GM18867 (cell line): ENCODE measurements around the gene NUP37.
A peak's percentile ranks its signal among the peaks of the same experiment; 100 is the strongest.
"Not testable (repeated sequence)": the region's sequence is repeated elsewhere in the genome, so short reads cannot be mapped to it uniquely, and the experiment has no call there.

Experiments used
- ATAC-seq: cut with Tn5 transposase; IDR thresholded peaks from one replicate; pipeline ENCODE4 v1.9.1; 2021; ENCODE audit warnings: mild to moderate bottlenecking, moderate library complexity; ENCODE audit not compliant: unreplicated experiment

Gene NUP37

GRCh38 chr12:102119674-102120563 is at the start of gene NUP37, which contains the start of gene PARPBP:
Gene NUP37, minus strand, starts transcription at chr12:102120114. Its CDS starts 1,596 bp downstream, at chr12:102118518.
Gene PARPBP, plus strand, starts transcription at chr12:102120183. Its CDS starts 3,706 bp downstream, at chr12:102123889.
- ATAC-seq = peak; percentile 97

- ATAC-seq = peak; percentile 79
These were observed 48.1 kb upstream of the NUP37 start for GRCh38 chr12:102167821-102168604.

GRCh38 chr12:102163383-102163782 is 43.5 kb upstream of the NUP37 start:
- no peak for ATAC-seq

- ATAC-seq = not testable (repeated sequence)
These were observed 35.3 kb upstream of the NUP37 start for GRCh38 chr12:102155206-102155605.

- ATAC-seq = not testable (repeated sequence)
These were observed 27.2 kb upstream of the NUP37 start for GRCh38 chr12:102147062-102147587.

- ATAC-seq = no peak
These were observed 24.3 kb upstream of the NUP37 start for GRCh38 chr12:102144221-102144620.

- not testable (repeated sequence) for ATAC-seq
These were observed 23.0 kb upstream of the NUP37 start for GRCh38 chr12:102142866-102143373.

- not testable (repeated sequence) for ATAC-seq
These were observed 17.7 kb upstream of the NUP37 start for GRCh38 chr12:102137619-102138018.

GRCh38 chr12:102131442-102131841 is 11.5 kb upstream of the NUP37 start:
- not testable (repeated sequence) for ATAC-seq

GRCh38 chr12:102130720-102131119 is 10.8 kb upstream of the NUP37 start:
- ATAC-seq = not testable (repeated sequence)

- not testable (repeated sequence) for ATAC-seq
These were observed 1.4 kb upstream of the NUP37 start for GRCh38 chr12:102121328-102121727.

- no peak for ATAC-seq
These were observed 972 bp upstream of the NUP37 start for GRCh38 chr12:102120886-102121285.

GRCh38 chr12:102120564-102120873 is 605 bp upstream of the NUP37 start:
- ATAC-seq = no peak

GRCh38 chr12:102118874-102119273 is 1.0 kb downstream of the NUP37 start:
- ATAC-seq = no peak

GRCh38 chr12:102116392-102116791 is 3.5 kb downstream of the NUP37 start:
- ATAC-seq = no peak

GRCh38 chr12:102114212-102114611 is 5.7 kb downstream of the NUP37 start:
- no peak for ATAC-seq

GRCh38 chr12:102110782-102111181 is 9.1 kb downstream of the NUP37 start:
- ATAC-seq = no peak

GRCh38 chr12:102107970-102108369 is 11.9 kb downstream of the NUP37 start:
- ATAC-seq = no peak

- ATAC-seq = no peak
These were observed 13.0 kb downstream of the NUP37 start for GRCh38 chr12:102106905-102107304.

GRCh38 chr12:102096855-102097254 is 23.1 kb downstream of the NUP37 start:
- no peak for ATAC-seq

GRCh38 chr12:102095677-102096263 is 24.1 kb downstream of the NUP37 start:
- ATAC-seq = peak; percentile 82
